ENCODE measurements around the gene NAPA.
A peak's percentile ranks its signal among the peaks of the same experiment; 100 is the strongest.

The NAPA gene

DNA sequence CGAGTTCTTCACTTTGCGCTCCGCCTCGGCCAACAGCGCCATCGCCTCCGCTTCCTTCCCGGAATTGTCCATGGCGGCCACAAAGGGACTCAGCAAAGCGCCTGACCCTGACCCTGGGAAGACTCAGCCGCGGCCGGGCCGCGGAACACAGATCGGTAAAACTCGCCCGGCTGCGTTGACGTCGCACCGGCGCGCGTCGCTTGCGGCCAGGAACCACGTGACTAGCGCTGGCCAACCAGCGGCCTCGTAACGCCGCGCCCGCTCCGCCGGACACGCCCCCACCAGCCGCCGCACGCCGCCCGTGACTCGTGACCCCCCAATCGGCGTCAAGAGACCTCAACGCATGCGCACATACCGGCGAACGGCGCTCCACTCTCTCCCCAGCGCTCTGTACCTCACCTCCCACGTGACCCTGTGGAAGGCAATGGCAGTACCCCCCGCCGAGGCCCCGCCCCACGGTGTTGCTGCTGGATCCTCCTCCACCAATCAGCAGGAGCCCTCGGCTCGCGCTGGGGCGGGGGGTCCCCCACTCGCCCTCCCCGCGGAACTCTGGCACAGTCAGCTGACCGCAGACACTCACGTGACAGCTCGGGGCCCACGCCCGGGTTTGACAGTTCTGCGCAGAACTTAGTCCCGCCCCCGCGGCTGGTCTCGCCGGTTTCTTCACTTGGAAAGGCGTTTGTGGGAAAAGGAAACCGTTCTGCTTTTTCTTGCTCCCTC is at the start of gene NAPA:
TSS of gene NAPA (minus strand) at position 195 of the 720 bp plus-strand sequence. CDS start at position 72, 123 bp downstream.
- peak; percentile 99 to 100 (median 100) for DNase-seq

DNA sequence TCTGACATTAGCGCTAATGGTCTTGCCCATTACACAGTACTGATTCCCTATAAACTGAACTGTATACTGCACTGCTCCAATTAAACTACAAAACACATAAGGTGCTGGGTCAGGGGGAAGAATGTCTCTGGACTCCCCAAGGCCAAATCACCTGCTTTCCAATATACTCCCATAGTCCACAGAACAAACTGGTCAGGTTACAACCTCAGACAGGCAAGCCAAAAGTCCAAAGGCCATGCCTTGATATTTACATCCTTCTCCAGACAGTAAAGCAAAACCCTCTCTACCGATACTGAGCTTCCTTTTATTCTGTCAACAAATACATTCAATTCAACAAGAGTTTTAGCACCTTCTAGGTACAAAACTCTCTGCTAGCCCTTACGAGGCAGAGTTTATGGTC is 49.2 kb upstream of the NAPA start:
- no peak for DNase-seq

DNA sequence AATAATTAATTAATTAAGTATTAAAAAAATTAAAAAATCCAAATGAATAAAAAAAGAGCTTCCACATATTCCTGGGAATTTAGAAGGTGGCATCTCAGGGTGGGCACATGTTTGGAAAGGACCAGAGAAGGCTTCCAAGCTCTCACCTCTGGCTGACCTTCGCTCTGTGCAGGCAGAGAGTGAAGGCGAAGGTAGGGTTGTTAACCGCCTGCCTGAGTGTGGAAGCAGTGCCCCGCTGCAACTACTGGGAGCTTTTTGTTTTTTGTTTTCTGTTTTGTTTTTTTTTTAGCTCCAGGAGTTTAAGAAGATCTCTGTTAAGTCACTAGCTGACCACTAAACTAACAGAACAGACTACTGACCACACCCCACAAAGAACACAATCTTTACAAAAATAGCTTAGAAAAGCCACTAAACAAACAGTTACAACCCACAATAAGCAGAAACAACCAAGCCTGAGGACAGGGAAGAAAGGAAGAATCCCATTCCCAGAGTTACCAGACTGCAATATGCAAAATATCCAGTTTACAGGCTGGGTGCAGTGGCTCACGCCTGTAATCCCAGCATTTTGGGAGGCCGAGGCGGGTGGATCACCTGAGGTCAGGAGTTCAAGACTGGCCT is 46.7 kb upstream of the NAPA start:
- no peak for DNase-seq

DNA sequence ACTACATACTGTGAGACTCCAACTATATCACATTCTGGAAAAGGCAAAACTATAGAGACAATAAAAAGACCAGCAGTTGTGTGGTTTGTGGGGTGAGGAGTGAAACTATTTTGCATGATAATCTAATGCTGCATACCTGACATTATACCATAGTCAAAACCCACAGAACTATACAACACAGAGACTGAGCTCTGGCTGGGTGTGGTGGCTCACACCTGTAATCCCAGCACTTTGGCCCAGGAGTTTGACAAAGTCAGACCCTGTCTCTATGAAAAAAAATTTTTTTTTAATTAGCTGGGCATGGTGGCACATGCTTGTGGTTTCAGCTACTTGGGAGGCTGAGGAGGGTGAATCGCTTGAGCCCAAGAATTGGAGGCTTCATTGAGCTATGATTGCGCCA is 46.1 kb upstream of the NAPA start:
- DNase-seq: no peak

DNA sequence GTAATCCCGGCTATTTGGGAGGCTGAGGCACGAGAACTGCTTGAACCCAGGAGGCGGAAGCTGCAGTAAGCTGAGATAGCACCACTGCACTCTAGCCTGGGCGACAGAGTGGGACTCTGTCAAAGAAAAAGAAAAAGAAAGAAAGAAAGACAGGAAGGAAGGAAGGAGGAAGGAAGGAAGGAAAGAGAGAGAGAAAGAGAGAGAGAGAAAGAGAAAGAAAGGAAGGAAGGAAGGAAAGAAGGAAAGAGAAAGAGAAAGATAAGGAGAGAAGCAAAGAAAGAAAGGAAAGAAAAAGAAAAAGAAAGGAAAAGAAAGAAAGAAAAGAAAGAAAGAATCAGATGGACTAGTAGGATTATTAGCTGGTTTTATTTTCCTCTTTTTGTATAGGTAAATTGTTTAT is 35.3 kb upstream of the NAPA start:
- DNase-seq: no peak

DNA sequence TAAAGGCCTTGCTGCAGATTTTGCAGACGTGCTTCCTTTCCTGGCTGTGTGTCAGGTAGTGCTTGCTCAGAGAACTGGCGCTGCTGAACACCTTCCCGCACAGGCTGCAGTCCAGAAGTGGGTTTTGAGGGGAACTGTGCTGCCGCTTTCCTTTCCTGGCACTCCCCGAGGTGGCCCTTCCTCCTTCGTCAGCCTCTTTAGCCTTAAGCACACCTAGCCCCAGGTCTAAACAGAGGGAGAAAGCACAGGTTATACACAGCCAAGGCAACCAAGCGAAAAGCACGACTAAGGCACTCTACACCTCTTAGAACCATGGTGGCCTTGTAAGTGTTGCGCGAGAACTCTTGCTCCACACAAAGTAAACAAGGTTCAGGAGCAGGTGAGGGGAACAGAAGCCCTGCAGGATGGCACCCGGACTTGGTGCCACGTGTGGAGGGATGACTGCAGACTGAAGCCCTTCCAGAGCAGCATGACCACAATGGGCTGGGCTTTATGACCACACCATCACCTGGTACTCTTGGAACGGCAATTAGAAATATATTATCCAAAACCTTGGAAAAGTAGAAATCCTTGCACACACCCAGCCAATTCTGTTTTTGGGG is 34.5 kb upstream of the NAPA start:
- DNase-seq: no peak

DNA sequence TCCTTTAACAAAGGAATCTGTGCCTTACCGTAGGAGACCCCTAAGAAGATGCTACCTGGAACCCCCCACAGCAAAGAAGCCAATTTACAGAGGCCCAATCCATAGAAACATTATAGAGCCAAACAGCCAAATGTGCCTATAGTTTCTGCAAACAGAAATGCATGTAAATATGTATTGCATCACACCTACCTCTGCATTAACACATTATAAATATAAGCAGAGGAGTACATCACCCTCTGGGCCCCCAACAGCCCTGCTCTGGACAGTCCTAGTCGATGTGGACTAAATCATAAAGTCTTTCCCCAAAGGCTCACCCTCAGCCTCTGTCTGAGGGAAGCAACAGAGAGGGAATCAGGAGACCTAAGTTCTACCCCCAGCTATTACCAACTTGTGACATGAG is 32.3 kb upstream of the NAPA start:
- no peak for DNase-seq

DNA sequence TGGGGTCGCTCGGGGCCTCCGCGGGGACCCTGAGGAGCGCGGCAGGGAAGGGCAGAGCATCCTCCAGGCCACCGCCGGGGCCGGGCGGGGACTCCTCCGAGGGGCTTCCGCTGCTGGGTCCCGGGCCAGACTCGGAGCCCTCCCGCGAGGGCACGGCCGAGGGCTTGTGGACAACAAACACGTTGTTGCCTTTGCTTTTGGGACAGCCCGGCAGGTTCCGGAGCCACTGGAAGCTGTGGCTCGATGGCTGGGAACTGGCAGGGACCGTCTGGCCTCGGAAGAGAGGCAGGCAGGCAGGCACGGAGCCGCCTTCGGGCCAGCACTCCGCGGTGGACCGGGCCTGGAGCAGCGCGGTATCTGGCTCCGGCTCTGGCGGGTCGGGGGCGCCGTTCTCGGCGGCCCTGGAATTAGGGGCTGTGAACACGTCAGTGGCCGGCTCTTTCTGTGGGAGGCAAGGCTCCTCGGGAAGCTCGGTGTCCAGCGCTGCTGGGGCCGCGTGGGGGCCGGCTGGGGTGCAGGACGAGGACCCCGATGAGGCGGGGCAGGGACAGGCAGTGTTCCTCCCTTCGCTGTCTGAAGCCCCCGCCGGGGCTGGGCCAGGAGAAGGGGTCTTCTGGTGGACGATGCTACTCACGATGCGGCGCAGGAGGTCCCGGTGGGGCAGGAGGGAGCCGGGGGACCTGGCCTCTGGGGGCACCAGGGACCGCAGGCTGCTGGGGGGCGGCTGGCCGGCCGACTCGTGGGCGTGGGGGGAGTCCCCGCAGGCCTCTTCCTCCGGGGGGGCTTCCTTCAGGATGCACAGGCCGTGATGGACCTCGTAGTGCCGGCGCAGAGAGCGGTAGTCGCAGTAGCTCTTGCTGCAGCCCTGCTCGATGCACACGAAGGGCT is 30.4 kb upstream of the NAPA start:
- DNase-seq: no peak

DNA sequence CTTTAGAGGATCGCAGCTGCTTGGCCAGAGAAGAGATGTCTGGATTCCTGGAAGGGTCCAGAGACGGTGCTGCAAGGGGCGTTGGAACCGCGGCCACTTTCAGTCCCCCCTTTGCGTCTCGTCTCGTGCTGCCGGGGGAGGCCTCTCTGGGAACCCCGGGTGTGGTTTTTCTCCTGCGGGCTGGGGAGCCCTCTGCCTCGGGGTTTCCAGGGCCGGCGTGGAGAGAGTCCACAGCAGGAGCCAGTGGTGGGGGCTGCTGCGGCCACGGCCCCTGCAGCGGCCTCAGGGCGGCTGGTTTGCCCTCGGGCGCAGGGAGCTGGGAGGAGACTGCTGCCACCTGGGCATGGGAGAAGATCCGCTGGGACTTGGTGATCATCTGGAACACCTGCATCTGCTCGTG is 29.6 kb upstream of the NAPA start:
- DNase-seq: no peak

DNA sequence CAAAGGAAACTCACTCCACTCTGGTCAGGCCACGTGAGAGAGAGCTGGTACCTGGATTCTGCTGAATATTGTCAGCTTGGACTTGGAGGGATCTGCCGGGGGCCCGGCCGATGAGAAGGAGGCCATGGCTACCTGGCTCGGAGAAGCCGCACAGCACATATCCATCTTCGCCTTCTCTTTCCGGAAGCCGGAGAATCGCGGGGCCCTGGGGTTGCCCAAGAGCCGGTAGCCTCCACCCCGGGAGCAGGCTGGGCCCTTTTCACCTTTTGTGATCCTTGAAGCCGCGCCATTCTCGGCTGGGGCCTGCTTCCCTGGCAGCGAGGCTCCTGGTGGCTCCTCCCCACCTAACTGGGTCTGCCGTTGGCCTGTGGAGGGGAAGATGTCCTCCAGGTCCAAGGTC is 29.2 kb upstream of the NAPA start:
- DNase-seq: no peak

DNA sequence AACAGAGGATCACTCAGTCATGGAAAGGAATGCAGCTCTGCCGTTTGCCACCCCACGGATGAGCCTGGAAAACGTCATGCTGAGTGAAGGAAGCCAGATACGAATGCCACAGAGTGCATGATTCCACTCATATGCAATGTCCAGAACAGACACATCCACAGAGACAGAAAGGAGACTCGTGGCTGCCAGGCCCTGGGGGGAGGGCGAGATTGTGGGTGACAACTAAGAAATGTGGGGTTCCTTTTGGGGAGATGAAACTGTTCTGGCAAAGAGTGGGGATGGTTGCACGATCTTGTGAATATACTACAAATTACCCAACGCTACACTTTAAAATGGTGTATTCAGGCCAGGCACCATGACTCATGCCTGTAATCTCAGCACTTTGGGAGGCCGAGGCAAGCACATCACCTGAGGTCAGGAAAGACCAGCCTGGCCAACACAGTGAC is 27.2 kb upstream of the NAPA start:
- no peak for DNase-seq

DNA sequence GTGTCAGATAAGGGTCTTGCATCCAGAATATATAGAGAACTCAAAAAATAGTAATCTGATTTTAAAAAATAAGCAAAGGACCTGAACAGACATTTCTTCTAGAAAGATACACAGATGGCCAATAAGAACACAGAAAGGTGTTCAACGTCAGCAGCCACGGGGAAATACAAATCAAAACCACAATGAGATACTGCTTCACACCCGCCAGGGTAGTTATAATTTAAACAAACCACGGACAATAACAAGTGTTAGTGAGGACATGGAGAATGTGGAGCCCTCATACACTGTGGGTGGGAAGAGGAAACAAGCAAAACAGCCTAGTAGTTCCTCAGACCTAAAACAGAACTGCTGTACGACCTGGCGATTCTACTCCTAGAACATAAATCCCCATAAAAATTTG is 26.7 kb upstream of the NAPA start:
- no peak for DNase-seq

DNA sequence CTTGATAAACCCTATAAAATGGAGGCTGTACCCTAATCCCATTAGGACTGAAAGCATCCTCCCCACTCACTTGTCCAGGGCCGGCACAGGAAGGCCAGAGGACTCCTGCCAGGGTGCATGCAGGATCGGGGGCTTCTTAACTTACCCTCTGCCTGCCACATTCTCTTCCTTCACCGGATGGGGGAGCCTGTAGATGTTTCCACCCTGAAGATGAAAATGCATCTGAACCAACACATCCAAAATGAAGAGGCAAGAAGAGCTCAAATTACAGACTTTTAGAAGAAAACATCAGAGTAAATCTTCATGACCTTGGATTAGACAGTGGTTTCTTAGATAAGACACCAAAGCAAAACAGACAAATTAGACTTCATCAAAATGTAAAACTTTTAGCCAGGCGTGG is 25.9 kb upstream of the NAPA start:
- no peak for DNase-seq

DNA sequence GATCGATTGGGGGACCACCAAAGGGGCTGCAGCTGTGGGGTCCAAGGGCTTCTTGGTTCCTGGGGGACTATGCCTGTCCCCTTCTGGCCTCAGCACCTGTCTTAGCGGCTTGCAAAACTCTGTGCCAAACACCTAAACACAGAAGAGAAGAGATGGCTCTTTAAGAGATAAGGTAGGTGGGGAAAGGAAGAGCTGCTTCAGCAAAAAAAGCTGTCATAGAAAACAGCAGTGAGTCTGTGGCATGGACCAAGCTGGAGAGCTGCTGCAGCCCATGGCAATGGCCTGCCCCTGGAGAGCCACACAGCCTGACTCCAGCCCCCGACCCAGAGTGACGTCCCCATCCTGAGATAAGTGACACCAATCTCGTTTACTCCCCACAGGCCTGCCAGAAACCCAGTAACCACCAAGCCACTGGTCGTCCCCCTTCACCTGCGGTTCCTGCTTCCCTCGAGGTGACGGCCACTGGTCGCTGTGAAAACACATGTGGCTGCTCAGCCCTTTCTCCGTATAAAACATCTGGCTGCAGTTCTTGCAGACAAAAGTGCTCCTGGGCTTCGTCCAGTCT is 25.0 kb upstream of the NAPA start:
- DNase-seq: no peak

DNA sequence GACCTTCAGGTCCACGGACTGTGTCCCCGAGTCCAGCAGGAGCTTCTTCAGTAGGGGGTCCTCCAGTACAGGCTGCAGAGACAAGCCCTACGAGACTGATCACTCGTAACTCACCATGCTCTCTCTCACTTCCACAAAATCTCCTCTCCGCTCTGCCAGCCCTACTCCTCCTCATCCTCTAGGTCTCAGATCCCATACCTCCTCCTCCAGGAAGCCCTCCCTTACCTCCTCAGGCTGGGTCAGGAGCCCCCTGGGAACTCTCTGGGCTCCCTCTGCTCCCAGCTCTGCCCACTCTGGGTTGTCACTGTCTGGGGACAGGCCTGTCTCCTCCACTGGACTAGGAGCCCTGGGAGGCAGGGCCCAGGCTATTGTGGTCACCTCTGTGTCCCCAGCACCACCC is 23.9 kb upstream of the NAPA start:
- DNase-seq: no peak

DNA sequence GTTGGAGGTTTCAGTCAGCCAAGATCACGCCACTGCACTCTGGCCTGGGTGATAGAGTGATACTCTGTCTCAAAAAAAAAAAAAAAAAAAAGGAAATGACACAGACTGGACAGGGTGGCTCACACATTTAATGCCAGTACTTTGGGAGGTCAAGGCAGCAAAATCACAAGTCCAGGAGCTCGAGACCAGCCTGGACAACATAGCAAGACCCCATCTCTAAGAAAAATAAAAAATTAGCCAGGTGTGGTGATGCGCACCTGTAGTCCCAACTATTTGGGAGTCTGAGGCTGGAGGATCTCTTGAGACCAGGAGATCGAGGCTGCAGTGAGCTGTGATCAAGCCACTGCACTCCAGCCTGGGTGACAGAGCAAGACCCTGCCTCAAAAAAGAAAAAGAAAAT is 22.6 kb upstream of the NAPA start:
- no peak for DNase-seq

DNA sequence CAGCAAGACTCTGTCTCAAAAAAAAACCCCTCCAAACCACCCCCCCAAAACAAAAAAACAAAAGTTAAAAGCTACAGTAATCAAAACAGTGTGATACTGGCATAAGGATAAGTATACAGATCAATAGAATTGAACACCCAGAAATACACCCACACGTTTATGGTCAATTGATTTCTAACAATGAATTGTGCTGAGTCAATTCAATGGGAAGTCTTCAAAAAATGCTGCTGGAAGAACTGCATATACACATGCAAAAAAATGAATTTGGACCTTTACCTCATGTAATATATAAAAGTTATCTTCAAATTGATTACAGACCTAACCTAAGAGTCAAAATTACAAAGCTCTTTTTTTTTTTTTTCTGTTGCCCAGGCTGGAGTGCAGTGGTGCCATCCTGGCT is 19.8 kb upstream of the NAPA start:
- no peak for DNase-seq

DNA sequence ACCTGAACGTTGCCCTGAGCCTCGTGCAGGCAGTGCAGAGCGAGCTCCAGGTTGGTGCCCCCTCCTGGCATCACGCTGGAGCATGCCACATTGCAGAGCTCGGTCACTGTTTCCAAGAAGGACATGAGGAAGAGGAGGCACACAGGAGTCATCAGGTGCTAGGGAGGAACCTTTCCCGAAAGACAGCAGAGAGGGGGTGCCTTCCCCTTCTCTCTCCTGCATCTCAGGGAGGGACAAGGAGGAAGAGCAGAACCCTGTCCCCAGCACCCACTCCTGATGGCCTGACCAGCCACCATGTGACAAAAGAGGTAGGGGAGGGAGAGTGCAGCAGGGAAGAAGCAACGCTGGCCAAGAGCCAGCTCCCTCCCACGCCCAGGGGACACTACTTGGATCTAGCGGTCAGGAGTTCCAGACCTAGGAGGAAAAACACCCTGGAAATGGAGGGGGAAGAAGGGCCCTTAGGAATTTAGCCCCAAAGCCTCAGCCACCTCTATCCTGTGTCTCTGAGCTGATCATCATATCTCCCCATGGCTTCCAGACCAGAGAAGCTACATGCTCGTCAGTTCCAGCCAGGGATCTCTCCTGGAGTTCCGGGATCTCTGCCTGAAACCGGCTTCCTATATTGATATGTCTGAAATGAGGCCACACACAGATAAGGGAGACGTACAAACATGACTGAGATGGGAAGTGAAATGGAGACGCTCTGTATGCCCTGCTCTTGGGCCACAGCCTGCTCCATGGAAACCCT is 17.0 kb upstream of the NAPA start:
- DNase-seq: no peak

DNA sequence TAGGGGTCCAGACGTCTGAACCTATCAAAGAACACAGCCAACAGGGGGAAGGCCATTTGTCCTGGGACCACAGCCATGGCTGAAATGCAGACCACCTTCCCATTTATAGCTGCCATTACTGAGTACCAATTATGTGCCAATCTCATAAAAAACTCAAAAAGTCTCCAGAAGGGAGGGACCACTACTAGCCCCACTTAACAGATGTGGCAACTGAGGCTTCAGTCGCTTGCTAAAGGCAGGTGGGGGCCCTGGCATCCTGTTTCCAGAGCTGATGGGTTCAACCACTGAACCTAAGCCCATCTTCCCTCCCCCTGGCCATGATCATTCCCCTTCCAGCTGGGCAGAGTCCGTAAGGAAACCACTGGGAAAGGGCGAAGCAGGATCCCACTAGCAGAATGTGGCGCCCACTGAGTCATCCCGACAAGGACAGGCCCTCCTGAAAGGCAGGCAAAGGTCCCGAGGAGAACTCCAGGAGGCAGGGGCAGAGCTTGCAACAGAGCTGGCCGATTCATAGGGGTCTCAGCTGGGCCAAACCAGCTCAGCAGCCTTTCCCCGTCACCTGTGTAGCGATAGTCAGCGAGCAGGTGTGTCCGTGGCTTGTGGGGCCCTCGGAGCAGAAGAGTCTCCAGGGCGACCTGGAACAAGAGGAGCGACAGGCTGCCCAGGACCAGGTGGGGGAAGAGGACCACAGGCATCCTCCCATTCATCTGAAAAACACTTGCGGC is 14.3 kb upstream of the NAPA start:
- DNase-seq: no peak

DNA sequence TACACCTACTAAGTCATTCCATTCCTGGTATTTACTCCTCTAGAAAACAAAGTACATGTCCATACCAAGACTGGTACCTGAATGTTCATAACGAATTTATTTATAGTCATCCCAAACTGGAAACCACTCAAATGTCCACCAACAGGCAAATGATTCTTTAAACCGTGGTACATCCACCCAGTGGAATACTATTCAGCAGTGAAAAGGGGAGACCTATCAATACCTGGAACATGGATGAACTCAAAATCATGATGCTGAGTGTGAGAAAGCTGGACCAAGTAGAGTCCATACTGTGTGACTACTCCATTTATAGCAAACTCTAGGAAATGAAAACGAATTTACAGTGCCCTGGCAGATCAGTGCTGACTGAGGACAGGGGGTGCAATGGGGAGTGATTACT is 11.9 kb upstream of the NAPA start:
- no peak for DNase-seq

DNA sequence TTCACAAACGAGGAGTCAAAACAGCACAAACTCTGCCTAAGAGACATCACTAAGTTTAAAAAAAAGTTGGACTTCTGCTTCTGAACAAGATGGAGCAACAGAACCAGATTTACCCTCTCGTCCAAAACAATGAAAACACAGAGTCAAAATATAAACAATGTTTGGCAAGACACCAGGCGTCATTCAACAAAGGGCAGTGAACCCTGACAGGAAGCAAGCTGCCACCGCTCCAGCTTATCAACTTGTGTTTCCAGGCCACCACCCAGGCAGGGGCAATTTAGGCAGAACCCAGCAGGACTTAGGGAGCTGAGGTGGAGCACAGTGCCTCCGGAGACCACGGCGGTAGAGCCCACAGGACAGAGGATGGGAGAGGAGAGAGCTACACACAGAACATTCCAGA is 8.6 kb upstream of the NAPA start:
- no peak for DNase-seq

All from C1 segment of cervical spinal cord (tissue), 14 donors.